H9 (cell line): ENCODE results near the gene CCDC7. TPM values are rescaled to one million over a fixed set of nuclear protein-coding genes. Genes with fewer than 3 reads are reported as not detected.

ENCODE experiments used
- DNase-seq: peaks from one replicate; pipeline ENCODE4 v3.0.0-alpha.2; 2017
- H2AFZ ChIP-seq: one replicate; pipeline ENCODE4 v1.6.1; 2013; ENCODE audit warnings: mild to moderate bottlenecking, low read length, control low read depth, moderate library complexity
- H2AK5ac ChIP-seq: 2 replicates; pipeline ENCODE4 v1.6.1; 2013; ENCODE audit warnings: low read length, control low read depth, mixed read lengths; ENCODE audit not compliant: insufficient read length
- H2BK120ac ChIP-seq: one replicate; pipeline ENCODE4 v1.6.1; 2013; ENCODE audit warnings: low read depth, mild to moderate bottlenecking, low read length, control low read depth, inconsistent platforms; ENCODE audit not compliant: poor library complexity, severe bottlenecking
- H2BK12ac ChIP-seq: 2 replicates; pipeline ENCODE4 v1.6.1; 2013; ENCODE audit warnings: low read length, control low read depth, mixed read lengths, low read depth; ENCODE audit not compliant: insufficient read length
- H2BK15ac ChIP-seq: 2 replicates; pipeline ENCODE4 v1.6.1; 2013; ENCODE audit warnings: low read depth, low read length, control low read depth
- H2BK20ac ChIP-seq: one replicate; pipeline ENCODE4 v1.6.1; 2013; ENCODE audit warnings: low read depth, mild to moderate bottlenecking, low read length, control low read depth, inconsistent platforms; ENCODE audit not compliant: poor library complexity, severe bottlenecking
- H2BK5ac ChIP-seq: 2 replicates; pipeline ENCODE4 v1.6.1; 2013; ENCODE audit warnings: low read length, control low read depth, mixed read lengths; ENCODE audit not compliant: insufficient read length
- H3K14ac ChIP-seq: 2 replicates; pipeline ENCODE4 v1.6.1; 2013; ENCODE audit warnings: low read length, control low read depth; ENCODE audit not compliant: insufficient read depth
- H3K18ac ChIP-seq: 2 replicates; pipeline ENCODE4 v1.6.1; 2013; ENCODE audit warnings: low read depth, mild to moderate bottlenecking, mixed read lengths, low read length, control low read depth; ENCODE audit not compliant: insufficient read length
- H3K23ac ChIP-seq: 2 replicates; pipeline ENCODE4 v1.6.1; 2013; ENCODE audit warnings: low read length, control low read depth, mixed read lengths, low read depth; ENCODE audit not compliant: insufficient read length
- H3K23me2 ChIP-seq: 2 replicates; pipeline ENCODE4 v1.6.1; 2013; ENCODE audit warnings: low read depth, mild to moderate bottlenecking, mixed read lengths, low read length, control low read depth; ENCODE audit not compliant: insufficient read length, poor library complexity, severe bottlenecking
- H3K27ac ChIP-seq: 2 replicates; pipeline ENCODE4 v1.5.1; 2013; ENCODE audit warnings: low read length, control low read depth, mixed read lengths, low read depth; ENCODE audit not compliant: insufficient read length
- H3K27me3 ChIP-seq: 2 replicates; pipeline ENCODE4 v1.6.1; 2013; ENCODE audit warnings: low read length, control low read depth, inconsistent platforms; ENCODE audit not compliant: insufficient read depth
- H3K4ac ChIP-seq: 2 replicates; pipeline ENCODE4 v1.6.1; 2013; ENCODE audit warnings: low read depth, mild to moderate bottlenecking, control low read depth, inconsistent platforms, low read length, moderate library complexity
- H3K4me1 ChIP-seq: 2 replicates; pipeline ENCODE4 v1.6.1; 2013; ENCODE audit warnings: low read length, control low read depth, inconsistent platforms; ENCODE audit not compliant: insufficient read depth
- H3K4me2 ChIP-seq: 2 replicates; pipeline ENCODE4 v1.6.1; 2013; ENCODE audit warnings: low read length, control low read depth, mixed read lengths; ENCODE audit not compliant: insufficient read length, insufficient read depth
- H3K56ac ChIP-seq: 2 replicates; pipeline ENCODE4 v1.6.1; 2013; ENCODE audit warnings: low read depth, mild to moderate bottlenecking, mixed read lengths, low read length, control low read depth; ENCODE audit not compliant: insufficient read length
- H3K79me1 ChIP-seq: 2 replicates; pipeline ENCODE4 v1.6.1; 2013; ENCODE audit warnings: low read depth, mild to moderate bottlenecking, moderate library complexity, low read length, control low read depth, inconsistent platforms; ENCODE audit not compliant: insufficient read depth, poor library complexity, severe bottlenecking
- H3K79me2 ChIP-seq: 2 replicates; pipeline ENCODE4 v1.6.1; 2013; ENCODE audit warnings: low read length, control low read depth, inconsistent platforms; ENCODE audit not compliant: insufficient read depth
- H3K9ac ChIP-seq: 2 replicates; pipeline ENCODE4 v1.6.1; 2013; ENCODE audit warnings: low read length, control low read depth, mixed read lengths; ENCODE audit not compliant: insufficient read length; ENCODE audit errors: extremely low read depth
- H3K9me3 ChIP-seq: one replicate; pipeline ENCODE4 v1.6.1; 2013; ENCODE audit warnings: low read depth, low read length, inconsistent platforms; ENCODE audit not compliant: control insufficient read depth
- H3T11ph ChIP-seq: one replicate; pipeline ENCODE4 v1.6.1; 2013; ENCODE audit warnings: mild to moderate bottlenecking, low read length, control low read depth, inconsistent platforms
- H4K20me1 ChIP-seq: one replicate; pipeline ENCODE4 v1.6.1; 2013; ENCODE audit not compliant: control insufficient read depth, insufficient read length, insufficient read depth
- H4K5ac ChIP-seq: 2 replicates; pipeline ENCODE4 v1.6.1; 2013; ENCODE audit warnings: low read depth, mild to moderate bottlenecking, mixed read lengths, low read length, control low read depth; ENCODE audit not compliant: insufficient read length
- H4K8ac ChIP-seq: replicated peaks from 2 replicates; pipeline ENCODE4 v1.6.1; 2013; ENCODE audit warnings: low read length, control low read depth, mixed read lengths, low read depth; ENCODE audit not compliant: insufficient read length
- H4K91ac ChIP-seq: 2 replicates; pipeline ENCODE4 v1.6.1; 2013; ENCODE audit warnings: low read depth, mild to moderate bottlenecking, moderate library complexity, mixed read lengths, low read length, control low read depth; ENCODE audit not compliant: insufficient read length
- H3K27ac Mint-ChIP-seq, 3 experiments: 2 replicates in 2 of 3; 3 replicates in 1 of 3; pipeline ENCODE4 v1.8.0; 2020 to 2021; ENCODE audit warnings: mixed read lengths in 3 of 3, mild to moderate bottlenecking in 1 of 3, moderate library complexity in 1 of 3
- H3K27me3 Mint-ChIP-seq: 2 replicates; pipeline ENCODE4 v1.8.0; 2021; ENCODE audit warnings: low read depth, mild to moderate bottlenecking, moderate library complexity, mixed read lengths
- H3K36me3 Mint-ChIP-seq, 3 experiments: 2 replicates in 2 of 3; 3 replicates in 1 of 3; pipeline ENCODE4 v1.8.0; 2020 to 2021; ENCODE audit warnings: low read depth in 3 of 3, mixed read lengths in 3 of 3; ENCODE audit not compliant: insufficient read depth in 1 of 3
- H3K4me1 Mint-ChIP-seq, 2 experiments: 2 replicates each; pipeline ENCODE4 v1.8.0; 2020; ENCODE audit warnings: mixed read lengths in 2 of 2
- H3K4me3 Mint-ChIP-seq, 2 experiments: 2 replicates in 1 of 2; 3 replicates in 1 of 2; pipeline ENCODE4 v1.8.0; 2020 to 2021; ENCODE audit warnings: mild to moderate bottlenecking in 2 of 2, mixed read lengths in 2 of 2, moderate library complexity in 1 of 2
- H3K9me3 Mint-ChIP-seq, 2 experiments: 2 replicates in 1 of 2; 3 replicates in 1 of 2; pipeline ENCODE4 v1.8.0; 2020; ENCODE audit warnings: mild to moderate bottlenecking in 2 of 2, mixed read lengths in 2 of 2, moderate library complexity in 1 of 2
- CTCF ChIP-seq: fragments of 200-600 bp; sonication (generic); conservative IDR thresholded peaks from 3 replicates; pipeline ENCODE4 v1.8.0; 2021; ENCODE audit warnings: antibody characterized with exemption, mild to moderate bottlenecking
- WGBS: extraction: QIAGEN DNeasy Blood & Tissue Kit; methylation state at CpG from one replicate; pipeline ENCODE4 v1.1.7; 2013; ENCODE audit warnings: missing lambda C conversion rate, low lambda C conversion rate, mixed read lengths; ENCODE audit not compliant: insufficient read length; ENCODE audit errors: extremely low coverage; 5-methylcytosine and 5-hydroxymethylcytosine counted together
- total RNA-seq: library from RNA; stranded (reverse); gene quantifications from 2 replicates; pipeline ENCODE4 v1.2.1, GENCODE V29; 2021

Gene CCDC7
- total RNA-seq, 1 experiment from 2014 or later: 1.6 TPM

- H3K36me3 Mint-ChIP-seq: peaks cover 0 to 12% (median 4%) of the 10 kb centered on the region in 3 experiments; a peak in 3 of 7 replicates
- no peak overlapping the region for H3K27ac Mint-ChIP-seq
- peaks cover 10 to 11% of the 10 kb centered on the region in 2 experiments; a peak in 4 of 5 replicates for H3K9me3 Mint-ChIP-seq
These were observed 176.5 kb downstream of the CCDC7 start for GRCh38 chr10:32622409-32622808.

More at GRCh38 chr10:32622409-32622808, 176.5 kb downstream of the CCDC7 start:
- Mint-ChIP-seq H3K4me1 (no peaks in the 10 kb centered on the region), H3K27me3 (no peaks in the 10 kb centered on the region; the same call in 1 of the 2 replicates), H3K4me3 (no peak overlapping the region)
- Histone ChIP-seq H3K4ac (no peak overlapping the region), H2BK120ac (no peak overlapping the region), H2AFZ (no peak overlapping the region), H3K23ac (no peak overlapping the region), H4K20me1 (no peaks in the 10 kb centered on the region), H2AK5ac (no peak overlapping the region), H3K18ac (no peak overlapping the region), H2BK5ac (no peak overlapping the region), H4K91ac (no peak overlapping the region), H3K23me2 (no peaks in the 10 kb centered on the region), H4K5ac (no peak overlapping the region), H3K14ac (no peak overlapping the region), H2BK15ac (no peak overlapping the region), H2BK12ac (no peak overlapping the region), H3K56ac (no peak overlapping the region), H3K79me2 (no peaks in the 10 kb centered on the region), H2BK20ac (no peak overlapping the region), H4K8ac (no peak overlapping the region), H3K27ac (no peak overlapping the region), H3K79me1 (no peaks in the 10 kb centered on the region), H3K9ac (no peak overlapping the region), H3K4me2 (no peak overlapping the region), H3K4me1 (no peaks in the 10 kb centered on the region), H3K9me3 (no peaks in the 10 kb centered on the region), H3T11ph (no peak overlapping the region), H3K27me3 (no peaks in the 10 kb centered on the region)
- WGBS: no CpG with 5 or more reads among the region's 2 CpGs
- no peak for DNase-seq
- no peak for TF ChIP-seq CTCF
